ENCODE data around the gene PRDM15. TPM values are rescaled to one million over a fixed set of nuclear protein-coding genes. Genes with fewer than 3 reads are reported as not detected.

The PRDM15 gene
- total and polyA plus RNA-seq, 2 donors (not counting 1 experiment from before 2014, with no cell fraction given), result 2.3 to 3.6 TPM

DNA sequence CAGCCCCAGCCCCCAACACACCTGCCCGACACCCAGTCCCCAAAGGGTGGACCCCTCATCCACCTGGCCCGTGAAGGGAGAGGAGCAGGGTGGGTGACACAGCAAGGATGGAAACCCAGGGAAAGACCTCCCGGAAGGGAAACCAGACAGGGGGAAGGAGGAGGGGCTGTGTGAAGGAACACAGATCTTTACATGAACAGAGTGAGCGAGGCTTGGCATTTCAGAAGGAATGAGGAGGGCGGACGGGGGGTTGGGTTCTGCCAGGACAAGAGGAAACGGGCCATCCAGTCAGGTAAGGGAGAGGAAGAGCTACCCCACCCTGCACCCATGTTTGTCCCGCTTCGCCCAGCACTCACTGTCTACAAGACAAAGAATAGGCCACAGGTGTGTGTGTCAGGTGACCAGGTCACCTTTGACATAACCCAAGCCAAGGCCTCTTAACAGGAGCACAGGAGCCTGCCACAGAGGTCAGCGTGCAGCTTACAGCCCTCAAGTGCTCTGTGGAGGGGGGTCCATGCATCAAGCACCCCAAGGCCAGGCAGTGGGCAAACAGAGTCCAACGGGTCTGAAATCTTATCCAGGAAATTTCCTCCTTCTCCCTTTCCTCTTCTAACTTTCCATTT, 18.0 kb upstream of the PRDM15 start:
- Histone ChIP-seq H4K20me1 (ENCODE audit: control insufficient read depth, extremely low read depth, insufficient read depth, low read length) (no peaks in the 10 kb centered on the region), H3K4me3 (replicated peaks in 1 of 4; ENCODE audit: control extremely low read depth in 1 of 4, insufficient read depth in 1 of 4, low read depth in 3 of 4, low read length in 4 of 4) (no peak overlapping the region), H3K9me3 (ENCODE audit: control insufficient read depth, insufficient read depth, low read depth, low read length) (no peaks in the 10 kb centered on the region), H3K9ac (ENCODE audit: insufficient read depth, low read length) (no peak overlapping the region), H3K36me3 (ENCODE audit: control insufficient read depth, insufficient read depth, low read length) (peaks cover 3% of the 10 kb centered on the region), H2AFZ (ENCODE audit: low read length) (no peak overlapping the region), H3K4me2 (ENCODE audit: extremely low read depth, insufficient read depth, low read length) (no peak overlapping the region), H3K79me2 (ENCODE audit: control insufficient read depth, insufficient read depth, low read length) (no peaks in the 10 kb centered on the region), H3K4me1 (ENCODE audit: control insufficient read depth, extremely low read depth, insufficient read depth, low read length) (peaks cover 11% of the 10 kb centered on the region), H3K27me3 (ENCODE audit: control insufficient read depth, insufficient read depth, low read length) (no peaks in the 10 kb centered on the region), H3K27ac (ENCODE audit: insufficient read depth, low read length) (no peak overlapping the region)
- DNase-seq (ENCODE audit: low read depth in 2 of 2), result no peak
- no peak for TF ChIP-seq CTCF (conservative IDR thresholded peaks at IDR 0.05 in 1 of 2, IDR thresholded peaks at IDR 0.05 in 1 of 2; ENCODE audit: low read depth in 1 of 2, low read length in 2 of 2)
- no peak for TF ChIP-seq EZH2 (IDR thresholded peaks at IDR 0.05; ENCODE audit: low read length, missing control alignments)

DNA sequence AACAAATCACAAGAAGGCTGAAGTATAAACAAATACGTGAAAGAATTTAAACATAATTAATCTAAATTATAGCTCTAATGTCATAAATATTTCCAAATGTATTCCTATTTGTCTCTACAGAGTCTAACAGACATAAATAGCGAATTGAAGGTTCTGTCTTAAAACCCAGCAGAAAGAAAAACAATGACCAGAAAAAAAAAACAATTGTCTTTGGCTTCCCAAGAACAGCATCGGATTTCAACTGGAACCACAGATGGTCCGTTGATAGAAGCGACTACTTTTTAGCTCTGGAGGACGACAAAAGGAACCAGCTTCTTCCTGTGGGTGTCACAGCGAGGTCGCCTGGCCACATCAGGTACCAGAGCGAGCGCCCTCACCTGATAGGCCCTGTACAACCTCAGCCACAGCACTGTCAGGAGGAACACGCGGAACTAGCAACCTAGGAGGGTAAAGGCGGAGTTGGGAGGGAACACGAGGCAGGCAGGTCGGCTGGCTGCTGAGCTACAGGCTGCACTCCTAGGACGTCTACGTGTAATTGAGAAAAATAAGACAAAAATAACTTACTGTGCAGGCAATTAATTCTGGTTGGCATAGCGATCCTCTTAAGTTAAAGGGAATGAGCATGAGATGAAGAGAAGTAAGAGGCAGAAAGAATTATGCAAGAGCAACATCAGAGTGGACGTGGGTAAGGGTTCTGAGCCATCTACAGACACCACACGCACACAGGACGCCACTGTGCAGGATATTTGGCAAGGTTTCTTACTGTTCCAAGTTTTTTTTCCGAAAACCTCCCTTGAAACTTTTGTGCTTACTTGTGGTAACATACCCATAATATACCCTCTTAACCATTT, 16.7 kb upstream of the PRDM15 start:
- Histone ChIP-seq H3K4me3 (replicated peaks in 1 of 4; ENCODE audit: control extremely low read depth in 1 of 4, insufficient read depth in 1 of 4, low read depth in 3 of 4, low read length in 4 of 4) (no peak overlapping the region), H2AFZ (ENCODE audit: low read length) (no peak overlapping the region)
- DNase-seq (ENCODE audit: low read depth in 2 of 2), result peak; percentile 22 to 33

More for the DNA sequence above, 16.7 kb upstream of the PRDM15 start:
- Histone ChIP-seq H3K4me1 (ENCODE audit: control insufficient read depth, extremely low read depth, insufficient read depth, low read length) (peaks cover 11% of the 10 kb centered on the region), H3K4me2 (ENCODE audit: extremely low read depth, insufficient read depth, low read length) (no peak overlapping the region), H3K27ac (ENCODE audit: insufficient read depth, low read length) (no peak overlapping the region), H3K36me3 (ENCODE audit: control insufficient read depth, insufficient read depth, low read length) (peaks cover 3% of the 10 kb centered on the region), H3K27me3 (ENCODE audit: control insufficient read depth, insufficient read depth, low read length) (no peaks in the 10 kb centered on the region), H4K20me1 (ENCODE audit: control insufficient read depth, extremely low read depth, insufficient read depth, low read length) (no peaks in the 10 kb centered on the region), H3K9ac (ENCODE audit: insufficient read depth, low read length) (no peak overlapping the region), H3K9me3 (ENCODE audit: control insufficient read depth, insufficient read depth, low read depth, low read length) (no peaks in the 10 kb centered on the region), H3K79me2 (ENCODE audit: control insufficient read depth, insufficient read depth, low read length) (no peaks in the 10 kb centered on the region)
- TF ChIP-seq CTCF (conservative IDR thresholded peaks at IDR 0.05 in 1 of 2, IDR thresholded peaks at IDR 0.05 in 1 of 2; ENCODE audit: low read depth in 1 of 2, low read length in 2 of 2) (no peak), EZH2 (IDR thresholded peaks at IDR 0.05; ENCODE audit: low read length, missing control alignments) (no peak)

Measured in fibroblast of lung (primary cell).